ENCODE data around the gene LTB4R.
A peak's percentile ranks its signal among the peaks of the same experiment; 100 is the strongest.

The LTB4R gene

DNA sequence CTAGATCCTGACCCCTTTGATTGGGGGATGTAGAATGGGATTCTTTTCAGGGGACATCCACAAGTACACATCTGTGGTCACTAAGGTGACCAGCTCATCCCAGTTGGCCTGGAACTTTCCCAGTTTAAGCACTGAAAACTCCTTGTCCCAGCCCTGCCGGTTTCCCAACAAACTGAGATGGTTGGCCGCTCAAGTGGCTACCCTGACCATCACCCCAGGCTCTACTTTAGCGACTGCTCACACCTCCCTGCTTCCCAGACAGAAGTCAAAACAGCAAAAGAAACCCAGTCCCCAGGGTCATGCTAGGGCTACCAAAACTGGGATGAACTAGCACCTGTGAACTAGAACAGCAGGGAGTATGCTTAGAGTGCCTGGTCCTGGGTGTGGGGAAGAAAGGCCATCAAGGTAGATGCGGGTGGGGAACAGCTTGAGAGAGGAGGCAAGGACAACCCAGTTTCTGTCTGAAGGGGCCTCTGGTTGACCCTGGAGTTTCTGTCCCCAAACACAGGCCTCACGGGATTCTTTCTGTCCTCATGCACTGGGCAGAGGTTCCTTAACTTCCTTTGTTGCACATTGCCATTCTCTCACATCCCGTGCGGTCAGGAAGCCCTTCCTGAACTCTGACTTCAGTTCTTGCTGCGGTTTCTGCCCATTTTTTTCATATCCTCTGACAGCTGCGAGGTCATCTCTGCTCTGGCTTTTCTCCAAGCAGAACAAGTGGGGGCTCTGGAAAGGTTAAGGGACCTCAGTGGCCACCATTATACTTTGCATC is 1.6 kb downstream of the LTB4R start:
- Histone ChIP-seq H3K9ac (ENCODE audit: low read length) (no peak overlapping the region), H4K12ac (ENCODE audit: low read depth, low read length) (no peak overlapping the region), H2AFZ (ENCODE audit: insufficient read depth, low read length, poor library complexity) (no peak overlapping the region), H3K18ac (ENCODE audit: low read length) (no peak overlapping the region), H3K36me3 (ENCODE audit: control insufficient read depth in 1 of 2, insufficient read depth in 2 of 2, low read length in 2 of 2) (peaks cover 24% of the 10 kb centered on the region in 2 experiments), H4K8ac (ENCODE audit: low read depth, low read length) (no peak overlapping the region), H4K91ac (ENCODE audit: low read depth, low read length) (no peak overlapping the region), H2BK12ac (ENCODE audit: low read length) (no peak overlapping the region), H2BK5ac (ENCODE audit: low read depth, low read length, poor library complexity) (no peak overlapping the region), H3K27me3 (ENCODE audit: insufficient read depth, low read length) (no peaks in the 10 kb centered on the region), H3K23ac (ENCODE audit: low read length) (no peak overlapping the region), H3K79me1 (ENCODE audit: low read length) (no peaks in the 10 kb centered on the region), H3K9me3 (ENCODE audit: insufficient read depth, low read depth, low read length) (no peaks in the 10 kb centered on the region), H2AK5ac (ENCODE audit: low read length) (no peak overlapping the region), H3K4me3 (ENCODE audit: low read depth, low read length) (no peak overlapping the region), H3K4me2 (ENCODE audit: low read length) (no peak overlapping the region), H3K27ac (ENCODE audit: low read depth, low read length) (no peak overlapping the region), H3K79me2 (ENCODE audit: control insufficient read depth, insufficient read depth, low read length, poor library complexity) (no peaks in the 10 kb centered on the region), H3K14ac (ENCODE audit: low read length) (no peak overlapping the region), H2BK120ac (ENCODE audit: insufficient read depth, low read length, poor library complexity) (no peak overlapping the region), H3K4me1 (ENCODE audit: control insufficient read depth in 1 of 2, insufficient read depth in 2 of 2, low read length in 2 of 2) (peaks cover 0 to under 1% of the 10 kb centered on the region in 2 experiments), H3K4ac (ENCODE audit: low read depth, low read length) (no peak overlapping the region)
- WGBS (ENCODE audit: extremely low coverage, insufficient coverage, insufficient read length) = no CpG with 5 or more reads among the region's 9 CpGs
- DNase-seq = peak in 1 of 2 donors; percentile 23

DNA sequence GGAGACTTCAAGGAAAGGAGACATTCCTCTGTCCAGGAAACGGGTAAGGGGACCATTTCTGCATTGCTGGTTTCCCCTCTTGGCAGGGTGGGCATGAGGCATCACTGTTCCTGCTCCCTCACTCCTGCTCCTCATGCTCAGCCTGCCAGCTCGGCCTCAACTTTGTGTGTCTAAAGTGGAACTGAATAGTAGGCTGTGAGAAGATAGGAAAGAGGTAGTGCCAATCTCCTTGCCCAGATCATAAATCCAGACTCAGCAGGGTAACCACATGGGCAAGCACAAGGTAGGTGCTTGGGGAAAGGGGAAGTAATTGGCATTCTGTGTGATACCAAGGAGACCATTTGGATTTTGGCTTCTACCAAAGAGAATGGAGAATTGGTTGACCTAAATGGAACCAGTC is 2.6 kb downstream of the LTB4R start:
- Histone ChIP-seq H3K27me3 (ENCODE audit: insufficient read depth, low read length) (no peaks in the 10 kb centered on the region), H3K18ac (ENCODE audit: low read length) (no peak overlapping the region), H3K36me3 (ENCODE audit: control insufficient read depth in 1 of 2, insufficient read depth in 2 of 2, low read length in 2 of 2) (peaks cover 20 to 21% of the 10 kb centered on the region in 2 experiments), H3K23ac (ENCODE audit: low read length) (no peak overlapping the region), H3K4me1 (ENCODE audit: control insufficient read depth in 1 of 2, insufficient read depth in 2 of 2, low read length in 2 of 2) (no peaks in the 10 kb centered on the region), H3K14ac (ENCODE audit: low read length) (no peak overlapping the region), H2AFZ (ENCODE audit: insufficient read depth, low read length, poor library complexity) (no peak overlapping the region), H3K27ac (ENCODE audit: low read depth, low read length) (no peak overlapping the region), H4K8ac (ENCODE audit: low read depth, low read length) (no peak overlapping the region), H3K4me2 (ENCODE audit: low read length) (no peak overlapping the region), H3K9ac (ENCODE audit: low read length) (no peak overlapping the region), H4K91ac (ENCODE audit: low read depth, low read length) (no peak overlapping the region), H2AK5ac (ENCODE audit: low read length) (no peak overlapping the region), H3K4me3 (ENCODE audit: low read depth, low read length) (no peak overlapping the region), H3K79me1 (ENCODE audit: low read length) (no peaks in the 10 kb centered on the region), H3K9me3 (ENCODE audit: insufficient read depth, low read depth, low read length) (no peaks in the 10 kb centered on the region), H2BK12ac (ENCODE audit: low read length) (no peak overlapping the region), H2BK5ac (ENCODE audit: low read depth, low read length, poor library complexity) (no peak overlapping the region), H2BK120ac (ENCODE audit: insufficient read depth, low read length, poor library complexity) (no peak overlapping the region), H3K79me2 (ENCODE audit: control insufficient read depth, insufficient read depth, low read length, poor library complexity) (no peaks in the 10 kb centered on the region), H3K4ac (ENCODE audit: low read depth, low read length) (no peak overlapping the region), H4K12ac (ENCODE audit: low read depth, low read length) (no peak overlapping the region)
- no peak for DNase-seq
- no CpG with 5 or more reads among the region's 2 CpGs for WGBS (ENCODE audit: extremely low coverage, insufficient coverage, insufficient read length)

DNA sequence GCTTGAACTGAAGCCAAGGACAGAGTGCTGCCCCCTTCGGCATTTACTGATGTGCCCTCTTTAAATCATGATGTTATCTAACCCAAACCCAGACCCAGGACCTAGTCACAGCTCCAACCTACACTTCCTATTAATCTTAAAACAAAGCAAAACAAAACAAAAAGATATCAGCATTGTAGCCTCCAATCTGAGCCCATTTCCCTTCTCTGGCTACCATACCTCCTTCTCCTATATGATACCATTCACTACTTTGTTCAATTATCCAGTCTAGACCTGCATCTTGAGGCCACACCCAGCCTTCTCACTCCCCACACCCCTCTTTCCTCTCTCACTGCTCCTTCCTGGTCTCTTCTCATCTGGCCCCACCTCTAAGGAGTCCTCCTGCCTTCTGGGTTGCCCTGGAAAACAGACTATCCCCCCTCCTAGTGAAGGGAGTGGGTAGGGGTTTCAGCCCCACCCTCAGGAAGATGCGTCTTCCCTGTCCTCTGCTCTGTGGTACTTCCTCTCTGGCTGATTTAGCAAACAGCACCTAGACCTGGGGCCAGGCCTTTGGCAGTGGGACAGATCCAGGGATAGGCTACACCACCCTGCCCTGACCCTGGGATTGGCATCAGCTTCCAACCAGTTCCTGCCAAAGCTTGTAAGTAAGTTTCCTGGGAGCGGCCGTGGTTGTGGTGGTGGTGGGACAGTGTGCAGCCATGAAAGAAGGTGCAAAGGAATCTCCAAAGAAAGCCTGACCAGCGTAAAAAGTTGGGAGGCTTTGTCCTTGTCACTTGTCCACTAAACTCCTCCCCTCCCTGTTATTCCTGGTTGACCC is 3.3 kb downstream of the LTB4R start:
- no CpG with 5 or more reads among the region's 5 CpGs for WGBS (ENCODE audit: extremely low coverage, insufficient coverage, insufficient read length)
- Histone ChIP-seq H2BK5ac (ENCODE audit: low read depth, low read length, poor library complexity) (no peak overlapping the region), H2AK5ac (ENCODE audit: low read length) (no peak overlapping the region), H3K79me2 (ENCODE audit: control insufficient read depth, insufficient read depth, low read length, poor library complexity) (no peaks in the 10 kb centered on the region), H4K8ac (ENCODE audit: low read depth, low read length) (no peak overlapping the region), H3K14ac (ENCODE audit: low read length) (no peak overlapping the region), H4K91ac (ENCODE audit: low read depth, low read length) (no peak overlapping the region), H2BK120ac (ENCODE audit: insufficient read depth, low read length, poor library complexity) (no peak overlapping the region), H3K9ac (ENCODE audit: low read length) (no peak overlapping the region), H3K4me2 (ENCODE audit: low read length) (no peak overlapping the region), H3K79me1 (ENCODE audit: low read length) (no peaks in the 10 kb centered on the region), H2BK12ac (ENCODE audit: low read length) (no peak overlapping the region), H3K4me1 (ENCODE audit: control insufficient read depth in 1 of 2, insufficient read depth in 2 of 2, low read length in 2 of 2) (no peaks in the 10 kb centered on the region), H3K36me3 (ENCODE audit: control insufficient read depth in 1 of 2, insufficient read depth in 2 of 2, low read length in 2 of 2) (peaks cover 19 to 20% of the 10 kb centered on the region in 2 experiments), H4K12ac (ENCODE audit: low read depth, low read length) (no peak overlapping the region), H3K4ac (ENCODE audit: low read depth, low read length) (no peak overlapping the region), H2AFZ (ENCODE audit: insufficient read depth, low read length, poor library complexity) (no peak overlapping the region), H3K18ac (ENCODE audit: low read length) (no peak overlapping the region), H3K9me3 (ENCODE audit: insufficient read depth, low read depth, low read length) (no peaks in the 10 kb centered on the region), H3K27me3 (ENCODE audit: insufficient read depth, low read length) (no peaks in the 10 kb centered on the region), H3K27ac (ENCODE audit: low read depth, low read length) (no peak overlapping the region), H3K23ac (ENCODE audit: low read length) (no peak overlapping the region), H3K4me3 (ENCODE audit: low read depth, low read length) (no peak overlapping the region)
- no peak for DNase-seq

DNA sequence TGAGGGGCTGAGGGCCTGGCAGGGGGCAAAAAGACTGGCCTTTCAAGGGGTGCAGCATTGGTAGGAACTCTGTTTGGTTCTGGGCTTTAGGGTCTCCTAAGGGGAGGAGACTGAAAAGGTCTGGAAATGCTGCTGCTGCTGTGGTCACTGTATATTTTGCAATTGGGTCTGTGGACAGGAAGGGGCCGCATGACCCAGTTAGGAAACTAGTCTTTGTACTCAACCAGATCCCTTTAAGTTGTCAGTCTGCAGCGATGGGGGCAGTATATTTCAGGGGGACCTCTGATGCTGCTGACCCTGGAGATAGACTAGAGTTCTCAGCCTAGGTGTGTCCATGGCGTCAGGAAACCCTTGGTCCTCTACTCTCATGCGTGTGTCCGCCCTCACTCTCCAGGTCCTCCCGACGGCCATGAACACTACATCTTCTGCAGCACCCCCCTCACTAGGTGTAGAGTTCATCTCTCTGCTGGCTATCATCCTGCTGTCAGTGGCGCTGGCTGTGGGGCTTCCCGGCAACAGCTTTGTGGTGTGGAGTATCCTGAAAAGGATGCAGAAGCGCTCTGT is 4.0 kb downstream of the LTB4R start:
- Histone ChIP-seq H3K27me3 (ENCODE audit: insufficient read depth, low read length) (no peaks in the 10 kb centered on the region), H2AFZ (ENCODE audit: insufficient read depth, low read length, poor library complexity) (no peak overlapping the region), H3K4me1 (ENCODE audit: control insufficient read depth in 1 of 2, insufficient read depth in 2 of 2, low read length in 2 of 2) (no peaks in the 10 kb centered on the region), H3K4me2 (ENCODE audit: low read length) (no peak overlapping the region), H2BK5ac (ENCODE audit: low read depth, low read length, poor library complexity) (no peak overlapping the region), H3K79me1 (ENCODE audit: low read length) (no peaks in the 10 kb centered on the region), H2BK120ac (ENCODE audit: insufficient read depth, low read length, poor library complexity) (no peak overlapping the region), H3K23ac (ENCODE audit: low read length) (no peak overlapping the region), H4K8ac (ENCODE audit: low read depth, low read length) (no peak overlapping the region), H3K9ac (ENCODE audit: low read length) (no peak overlapping the region), H3K27ac (ENCODE audit: low read depth, low read length) (no peak overlapping the region), H4K91ac (ENCODE audit: low read depth, low read length) (no peak overlapping the region), H3K18ac (ENCODE audit: low read length) (no peak overlapping the region), H3K36me3 (ENCODE audit: control insufficient read depth in 1 of 2, insufficient read depth in 2 of 2, low read length in 2 of 2) (peaks cover 16 to 18% of the 10 kb centered on the region in 2 experiments), H2BK12ac (ENCODE audit: low read length) (no peak overlapping the region), H2AK5ac (ENCODE audit: low read length) (no peak overlapping the region), H3K14ac (ENCODE audit: low read length) (no peak overlapping the region), H3K9me3 (ENCODE audit: insufficient read depth, low read depth, low read length) (no peaks in the 10 kb centered on the region), H3K4ac (ENCODE audit: low read depth, low read length) (no peak overlapping the region), H4K12ac (ENCODE audit: low read depth, low read length) (no peak overlapping the region), H3K4me3 (ENCODE audit: low read depth, low read length) (no peak overlapping the region), H3K79me2 (ENCODE audit: control insufficient read depth, insufficient read depth, low read length, poor library complexity) (no peaks in the 10 kb centered on the region)
- WGBS (ENCODE audit: extremely low coverage, insufficient coverage, insufficient read length) = no CpG with 5 or more reads among the region's 10 CpGs
- DNase-seq = no peak
